Measurements from ENCODE around the gene TOLLIP. TPM values are rescaled to one million over a fixed set of nuclear protein-coding genes. Genes with fewer than 3 reads are reported as not detected.
A peak's percentile ranks its signal among the peaks of the same experiment; 100 is the strongest.

The TOLLIP gene
- total RNA-seq, 1 experiment from 2014 or later, result 32.3 TPM

DNA sequence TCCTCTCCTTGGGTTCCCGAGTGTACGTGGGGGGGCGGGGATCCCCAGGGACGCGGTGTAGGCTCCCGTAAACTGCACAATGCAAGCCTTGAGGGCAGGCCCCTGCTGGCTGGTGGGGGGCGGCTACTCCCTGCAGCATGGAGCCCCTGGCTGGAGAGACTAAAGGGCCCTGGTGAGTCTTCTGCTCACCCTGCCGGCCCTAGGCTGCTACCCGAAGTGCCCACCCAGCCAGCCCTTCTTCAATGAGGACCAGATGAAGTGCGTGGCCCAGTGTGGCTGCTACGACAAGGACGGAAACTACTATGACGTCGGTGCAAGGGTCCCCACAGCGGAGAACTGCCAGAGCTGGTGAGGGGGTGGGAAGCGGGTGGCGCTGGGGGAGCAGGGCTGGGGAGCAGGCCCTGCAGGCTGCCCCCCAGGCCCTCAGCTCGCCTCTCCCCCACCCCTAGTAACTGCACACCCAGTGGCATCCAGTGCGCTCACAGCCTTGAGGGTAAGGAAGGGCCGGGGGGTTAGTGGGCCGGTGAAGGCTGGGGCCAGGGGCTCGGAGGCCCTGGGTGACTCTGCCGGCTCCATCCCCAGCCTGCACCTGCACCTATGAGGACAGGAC is 69.7 kb downstream of the TOLLIP start (continued):
- TF ChIP-seq, protein P1, sequence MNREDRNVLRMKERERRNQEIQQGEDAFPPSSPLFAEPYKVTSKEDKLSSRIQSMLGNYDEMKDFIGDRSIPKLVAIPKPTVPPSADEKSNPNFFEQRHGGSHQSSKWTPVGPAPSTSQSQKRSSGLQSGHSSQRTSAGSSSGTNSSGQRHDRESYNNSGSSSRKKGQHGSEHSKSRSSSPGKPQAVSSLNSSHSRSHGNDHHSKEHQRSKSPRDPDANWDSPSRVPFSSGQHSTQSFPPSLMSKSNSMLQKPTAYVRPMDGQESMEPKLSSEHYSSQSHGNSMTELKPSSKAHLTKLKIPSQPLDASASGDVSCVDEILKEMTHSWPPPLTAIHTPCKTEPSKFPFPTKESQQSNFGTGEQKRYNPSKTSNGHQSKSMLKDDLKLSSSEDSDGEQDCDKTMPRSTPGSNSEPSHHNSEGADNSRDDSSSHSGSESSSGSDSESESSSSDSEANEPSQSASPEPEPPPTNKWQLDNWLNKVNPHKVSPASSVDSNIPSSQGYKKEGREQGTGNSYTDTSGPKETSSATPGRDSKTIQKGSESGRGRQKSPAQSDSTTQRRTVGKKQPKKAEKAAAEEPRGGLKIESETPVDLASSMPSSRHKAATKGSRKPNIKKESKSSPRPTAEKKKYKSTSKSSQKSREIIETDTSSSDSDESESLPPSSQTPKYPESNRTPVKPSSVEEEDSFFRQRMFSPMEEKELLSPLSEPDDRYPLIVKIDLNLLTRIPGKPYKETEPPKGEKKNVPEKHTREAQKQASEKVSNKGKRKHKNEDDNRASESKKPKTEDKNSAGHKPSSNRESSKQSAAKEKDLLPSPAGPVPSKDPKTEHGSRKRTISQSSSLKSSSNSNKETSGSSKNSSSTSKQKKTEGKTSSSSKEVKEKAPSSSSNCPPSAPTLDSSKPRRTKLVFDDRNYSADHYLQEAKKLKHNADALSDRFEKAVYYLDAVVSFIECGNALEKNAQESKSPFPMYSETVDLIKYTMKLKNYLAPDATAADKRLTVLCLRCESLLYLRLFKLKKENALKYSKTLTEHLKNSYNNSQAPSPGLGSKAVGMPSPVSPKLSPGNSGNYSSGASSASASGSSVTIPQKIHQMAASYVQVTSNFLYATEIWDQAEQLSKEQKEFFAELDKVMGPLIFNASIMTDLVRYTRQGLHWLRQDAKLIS (CRISPR knock-in tag; IDR thresholded peaks at IDR 0.05; ENCODE audit: borderline replicate concordance), result no peak
- TF ChIP-seq FOXJ3 (CRISPR knock-in tag; IDR thresholded peaks at IDR 0.05; ENCODE audit: borderline replicate concordance), result no peak
- no peak for TF ChIP-seq MXD4 (CRISPR knock-in tag; IDR thresholded peaks at IDR 0.05; ENCODE audit: borderline replicate concordance)

DNA sequence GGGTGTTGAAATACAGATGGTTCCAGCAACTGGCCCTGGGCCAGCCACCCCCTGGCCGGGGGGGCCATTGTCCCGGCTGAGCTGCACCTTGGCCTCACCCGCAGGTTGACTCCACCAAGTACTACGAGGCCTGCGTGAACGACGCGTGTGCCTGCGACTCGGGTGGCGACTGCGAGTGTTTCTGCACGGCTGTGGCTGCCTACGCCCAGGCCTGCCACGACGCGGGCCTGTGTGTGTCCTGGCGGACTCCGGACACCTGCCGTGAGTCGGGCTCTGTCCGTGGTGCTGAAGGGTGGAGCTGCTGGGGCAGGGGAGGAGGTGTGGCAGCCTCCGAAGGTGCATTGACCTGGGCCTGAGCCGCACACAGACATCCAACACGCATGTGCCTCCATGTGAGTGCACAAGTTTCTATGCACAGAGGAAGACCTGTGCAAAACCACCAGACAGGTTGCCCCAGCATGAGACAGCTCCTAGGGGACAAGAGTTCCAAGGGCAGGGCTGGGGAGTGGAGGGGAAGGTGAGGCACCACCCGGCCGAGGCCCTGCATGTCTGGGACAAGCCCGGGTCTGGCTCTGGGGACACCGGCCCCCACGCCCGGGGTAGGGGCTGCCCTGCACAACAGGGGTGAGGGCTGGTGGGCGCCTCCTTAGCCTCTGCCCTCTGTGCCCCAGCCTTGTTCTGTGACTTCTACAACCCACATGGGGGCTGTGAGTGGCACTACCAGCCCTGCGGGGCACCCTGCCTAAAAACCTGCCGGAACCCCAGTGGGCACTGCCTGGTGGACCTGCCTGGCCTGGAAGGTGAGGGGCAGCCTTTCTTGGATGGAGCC is 70.5 kb downstream of the TOLLIP start:
- Mint-ChIP-seq H3K27me3 (ENCODE audit: low read depth) (0 out of 2 replicates have a peak, but pooled peaks cover 4% of the 10 kb centered on the region), H3K27ac (no peak overlapping the region), H3K36me3 (peaks cover 10% of the 10 kb centered on the region), H3K4me1 (no peaks in the 10 kb centered on the region), H3K9me3 (peaks cover 15% of the 10 kb centered on the region), H3K4me3 (no peak overlapping the region)
- DNase-seq (ENCODE audit: low spot score), result peak; percentile 81
- peak; percentile 80 for ATAC-seq
- ChIA-PET CTCF (no interaction called here), POLR2A (no interaction called here)
- TF ChIP-seq JUN (CRISPR knock-in tag; IDR thresholded peaks at IDR 0.05), result peak; percentile 67; the same call in 1 of the 2 replicates
- no peak for TF ChIP-seq CBFB (CRISPR knock-in tag; IDR thresholded peaks at IDR 0.05; ENCODE audit: low read depth)
- no peak for TF ChIP-seq PRRX2 (CRISPR knock-in tag; IDR thresholded peaks at IDR 0.05)
- TF ChIP-seq SMAD4 (CRISPR knock-in tag; IDR thresholded peaks at IDR 0.05), result peak; percentile 85; the same call in 1 of the 2 replicates
- TF ChIP-seq, protein P2, sequence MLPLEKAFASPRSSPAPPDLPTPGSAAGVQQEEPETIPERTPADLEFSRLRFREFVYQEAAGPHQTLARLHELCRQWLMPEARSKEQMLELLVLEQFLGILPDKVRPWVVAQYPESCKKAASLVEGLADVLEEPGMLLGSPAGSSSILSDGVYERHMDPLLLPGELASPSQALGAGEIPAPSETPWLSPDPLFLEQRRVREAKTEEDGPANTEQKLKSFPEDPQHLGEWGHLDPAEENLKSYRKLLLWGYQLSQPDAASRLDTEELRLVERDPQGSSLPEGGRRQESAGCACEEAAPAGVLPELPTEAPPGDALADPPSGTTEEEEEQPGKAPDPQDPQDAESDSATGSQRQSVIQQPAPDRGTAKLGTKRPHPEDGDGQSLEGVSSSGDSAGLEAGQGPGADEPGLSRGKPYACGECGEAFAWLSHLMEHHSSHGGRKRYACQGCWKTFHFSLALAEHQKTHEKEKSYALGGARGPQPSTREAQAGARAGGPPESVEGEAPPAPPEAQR (CRISPR knock-in tag; IDR thresholded peaks at IDR 0.05), result no peak
- peak; percentile 72; the same call in 1 of the 2 replicates for TF ChIP-seq ZNF219 (CRISPR knock-in tag; IDR thresholded peaks at IDR 0.05; ENCODE audit: borderline replicate concordance)
- TF ChIP-seq TEAD1 (CRISPR knock-in tag; IDR thresholded peaks at IDR 0.05), result peak; percentile 86
- peak; percentile 54; the same call in 1 of the 2 replicates for TF ChIP-seq CREM (CRISPR knock-in tag; IDR thresholded peaks at IDR 0.05)
- TF ChIP-seq, protein P3, sequence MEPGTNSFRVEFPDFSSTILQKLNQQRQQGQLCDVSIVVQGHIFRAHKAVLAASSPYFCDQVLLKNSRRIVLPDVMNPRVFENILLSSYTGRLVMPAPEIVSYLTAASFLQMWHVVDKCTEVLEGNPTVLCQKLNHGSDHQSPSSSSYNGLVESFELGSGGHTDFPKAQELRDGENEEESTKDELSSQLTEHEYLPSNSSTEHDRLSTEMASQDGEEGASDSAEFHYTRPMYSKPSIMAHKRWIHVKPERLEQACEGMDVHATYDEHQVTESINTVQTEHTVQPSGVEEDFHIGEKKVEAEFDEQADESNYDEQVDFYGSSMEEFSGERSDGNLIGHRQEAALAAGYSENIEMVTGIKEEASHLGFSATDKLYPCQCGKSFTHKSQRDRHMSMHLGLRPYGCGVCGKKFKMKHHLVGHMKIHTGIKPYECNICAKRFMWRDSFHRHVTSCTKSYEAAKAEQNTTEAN (CRISPR knock-in tag; IDR thresholded peaks at IDR 0.05), result no peak
- TF ChIP-seq ZNF232 (CRISPR knock-in tag; IDR thresholded peaks at IDR 0.05), result peak; percentile 91; the same call in 1 of the 2 replicates
- 0 out of 2 replicates have a peak, but pooled peaks have one; percentile 37 for TF ChIP-seq KAT7 (CRISPR knock-in tag; IDR thresholded peaks at IDR 0.05; ENCODE audit: borderline replicate concordance)
- TF ChIP-seq, protein P4, sequence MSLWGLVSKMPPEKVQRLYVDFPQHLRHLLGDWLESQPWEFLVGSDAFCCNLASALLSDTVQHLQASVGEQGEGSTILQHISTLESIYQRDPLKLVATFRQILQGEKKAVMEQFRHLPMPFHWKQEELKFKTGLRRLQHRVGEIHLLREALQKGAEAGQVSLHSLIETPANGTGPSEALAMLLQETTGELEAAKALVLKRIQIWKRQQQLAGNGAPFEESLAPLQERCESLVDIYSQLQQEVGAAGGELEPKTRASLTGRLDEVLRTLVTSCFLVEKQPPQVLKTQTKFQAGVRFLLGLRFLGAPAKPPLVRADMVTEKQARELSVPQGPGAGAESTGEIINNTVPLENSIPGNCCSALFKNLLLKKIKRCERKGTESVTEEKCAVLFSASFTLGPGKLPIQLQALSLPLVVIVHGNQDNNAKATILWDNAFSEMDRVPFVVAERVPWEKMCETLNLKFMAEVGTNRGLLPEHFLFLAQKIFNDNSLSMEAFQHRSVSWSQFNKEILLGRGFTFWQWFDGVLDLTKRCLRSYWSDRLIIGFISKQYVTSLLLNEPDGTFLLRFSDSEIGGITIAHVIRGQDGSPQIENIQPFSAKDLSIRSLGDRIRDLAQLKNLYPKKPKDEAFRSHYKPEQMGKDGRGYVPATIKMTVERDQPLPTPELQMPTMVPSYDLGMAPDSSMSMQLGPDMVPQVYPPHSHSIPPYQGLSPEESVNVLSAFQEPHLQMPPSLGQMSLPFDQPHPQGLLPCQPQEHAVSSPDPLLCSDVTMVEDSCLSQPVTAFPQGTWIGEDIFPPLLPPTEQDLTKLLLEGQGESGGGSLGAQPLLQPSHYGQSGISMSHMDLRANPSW (CRISPR knock-in tag; conservative IDR thresholded peaks at IDR 0.05; ENCODE audit: low read depth), result no peak
- 0 out of 2 replicates have a peak, but pooled peaks have one; percentile 30 for TF ChIP-seq ATF1 (CRISPR knock-in tag; IDR thresholded peaks at IDR 0.05)
- TF ChIP-seq NFE2L1 (CRISPR knock-in tag; IDR thresholded peaks at IDR 0.05), result peak; percentile 73; the same call in 1 of the 2 replicates
- TF ChIP-seq FOXK1 (CRISPR knock-in tag; IDR thresholded peaks at IDR 0.05), result 0 out of 2 replicates have a peak, but pooled peaks have one; percentile 46
- no peak for TF ChIP-seq EMX1 (CRISPR knock-in tag; IDR thresholded peaks at IDR 0.05)
- peak; percentile 64; the same call in 1 of the 2 replicates for TF ChIP-seq CREB1 (CRISPR knock-in tag; IDR thresholded peaks at IDR 0.05)
- TF ChIP-seq SMAD3 (CRISPR knock-in tag; IDR thresholded peaks at IDR 0.05; ENCODE audit: borderline replicate concordance), result peak; percentile 78; the same call in 1 of the 2 replicates
- TF ChIP-seq HMGA2 (CRISPR knock-in tag; IDR thresholded peaks at IDR 0.05), result no peak

All from WTC11 (cell line).